HG02870 (cell line): Measurements from ENCODE around the gene HOXA2.

ENCODE experiments used
- ATAC-seq: cut with Tn5 transposase; IDR thresholded peaks from one replicate; pipeline ENCODE4 v1.9.1; 2021; ENCODE audit warnings: mild to moderate bottlenecking, moderate library complexity; ENCODE audit not compliant: unreplicated experiment

The HOXA2 gene

DNA sequence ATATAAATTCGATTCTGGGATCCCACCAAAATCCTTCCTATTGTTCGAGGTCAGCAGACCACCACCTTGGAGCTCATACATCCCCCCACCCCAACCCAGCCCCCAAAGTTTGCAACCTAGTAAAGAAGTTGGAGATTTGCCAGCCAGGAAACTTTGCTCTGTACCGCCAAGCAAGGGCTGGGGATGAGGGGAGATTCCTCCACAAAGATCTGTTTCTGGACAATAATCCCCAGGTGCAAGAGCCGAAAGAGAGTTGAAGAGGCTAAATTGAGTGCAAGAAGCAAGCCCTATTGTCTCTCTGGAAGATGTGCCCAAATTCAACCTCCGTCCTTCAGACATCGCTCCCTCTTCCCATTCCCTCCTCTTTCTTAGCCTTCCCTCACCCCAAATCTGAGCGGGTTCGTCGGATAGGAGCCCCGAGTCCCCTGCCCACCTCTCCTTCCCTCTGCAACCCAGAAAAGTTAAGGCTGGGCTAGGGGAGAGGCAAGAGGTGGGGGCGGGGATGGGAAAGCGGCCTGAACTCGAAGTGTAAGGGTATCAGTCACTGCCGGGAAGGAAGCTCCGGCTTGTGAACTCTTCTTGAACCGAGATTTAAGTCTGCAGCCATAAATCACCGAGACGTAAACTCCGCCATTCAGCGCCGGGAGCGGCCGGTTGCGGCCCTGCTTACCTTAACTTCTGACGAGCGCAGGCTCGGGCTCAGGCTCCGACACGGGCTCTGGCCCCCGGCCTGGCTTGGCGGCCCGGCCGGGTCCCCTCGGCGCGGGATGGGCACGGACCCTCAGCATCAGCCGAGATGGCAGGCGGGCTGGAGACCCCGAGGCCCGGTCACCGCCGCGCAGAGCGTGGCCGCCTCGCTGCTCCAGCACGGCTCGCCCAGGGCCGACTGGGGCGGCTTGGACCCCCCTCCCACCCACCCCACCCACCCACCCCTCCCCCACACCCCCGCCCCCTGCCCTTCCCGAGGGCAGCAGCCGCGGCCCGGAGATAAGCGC, 10.8 kb upstream of the HOXA2 start:
- ATAC-seq: no peak

DNA sequence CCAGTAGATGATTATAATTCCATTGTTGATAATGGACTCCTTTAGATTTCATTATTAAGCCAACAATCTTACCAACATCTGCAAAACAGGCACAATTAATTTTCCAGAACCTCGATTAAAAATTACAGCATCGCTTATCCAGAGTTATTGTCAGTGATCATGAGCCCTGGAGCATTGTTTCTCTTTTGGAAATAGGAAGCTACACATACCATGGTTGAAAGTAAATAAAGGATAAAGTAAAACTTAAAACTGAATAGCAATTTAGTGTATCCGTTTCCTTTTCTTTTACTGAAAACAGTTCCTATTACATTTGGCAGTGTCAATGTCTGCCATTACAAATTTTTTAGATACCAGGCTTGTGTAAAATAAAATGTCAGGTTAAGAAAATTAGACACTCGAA, 9.9 kb upstream of the HOXA2 start:
- ATAC-seq: no peak

DNA sequence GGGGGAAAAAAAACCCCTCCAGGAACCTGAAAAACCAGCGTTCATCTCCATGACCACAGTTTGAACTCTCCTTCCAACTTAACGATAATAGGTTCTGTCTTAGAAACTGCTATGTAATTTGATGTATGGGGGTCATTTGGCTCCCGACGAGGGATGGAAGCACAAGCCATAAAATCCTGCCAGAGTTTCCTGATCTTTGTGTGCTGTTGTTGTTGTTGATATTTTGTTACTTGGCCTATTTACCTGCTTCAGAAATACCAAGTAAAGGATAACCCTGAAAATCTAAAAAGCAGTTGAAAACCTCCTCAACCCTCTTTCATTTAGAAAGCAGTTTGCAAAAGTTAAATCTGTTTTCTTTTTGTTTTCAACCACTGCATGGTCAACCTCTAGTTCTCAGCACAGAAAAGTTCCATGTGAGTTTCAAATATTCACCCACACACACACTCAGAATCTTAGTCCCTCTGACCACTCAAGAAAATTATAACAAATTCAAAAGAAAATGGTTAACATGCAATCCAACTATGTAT, 9.3 kb upstream of the HOXA2 start:
- no peak for ATAC-seq

DNA sequence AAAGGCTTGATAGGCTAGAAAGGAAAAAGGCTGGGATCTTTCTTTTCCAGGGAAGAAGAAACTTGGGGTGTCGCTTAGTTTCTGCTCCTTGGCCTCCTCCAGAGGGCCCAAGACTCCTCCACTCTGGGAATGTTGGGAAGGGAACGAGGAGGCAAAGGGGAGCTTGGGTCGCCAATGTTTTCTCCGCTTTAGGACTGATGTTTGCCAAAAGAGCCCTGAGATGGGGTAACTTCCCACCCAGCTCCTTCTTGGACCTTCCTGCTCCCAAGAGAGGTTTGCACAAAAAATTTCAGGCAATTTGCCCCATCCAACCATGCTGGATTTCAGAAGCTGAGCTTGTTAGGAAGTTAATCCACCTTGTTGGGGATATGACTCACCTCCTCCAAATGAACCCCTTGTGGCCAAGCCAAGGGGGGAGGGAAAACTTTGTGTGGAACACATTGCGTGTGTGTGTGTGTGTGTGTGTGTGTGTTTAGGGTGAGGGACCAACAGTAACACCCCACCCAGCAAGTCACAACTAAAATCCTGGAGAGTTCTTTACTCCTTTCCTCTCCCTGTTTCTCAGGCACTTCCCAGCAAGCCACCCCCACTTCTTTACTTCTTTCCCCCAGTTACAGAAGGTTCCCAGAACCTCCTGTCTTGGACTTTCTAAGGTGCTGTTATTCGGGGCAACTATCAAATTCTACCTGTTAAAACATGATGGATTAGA, 8.7 kb upstream of the HOXA2 start:
- ATAC-seq: no peak

DNA sequence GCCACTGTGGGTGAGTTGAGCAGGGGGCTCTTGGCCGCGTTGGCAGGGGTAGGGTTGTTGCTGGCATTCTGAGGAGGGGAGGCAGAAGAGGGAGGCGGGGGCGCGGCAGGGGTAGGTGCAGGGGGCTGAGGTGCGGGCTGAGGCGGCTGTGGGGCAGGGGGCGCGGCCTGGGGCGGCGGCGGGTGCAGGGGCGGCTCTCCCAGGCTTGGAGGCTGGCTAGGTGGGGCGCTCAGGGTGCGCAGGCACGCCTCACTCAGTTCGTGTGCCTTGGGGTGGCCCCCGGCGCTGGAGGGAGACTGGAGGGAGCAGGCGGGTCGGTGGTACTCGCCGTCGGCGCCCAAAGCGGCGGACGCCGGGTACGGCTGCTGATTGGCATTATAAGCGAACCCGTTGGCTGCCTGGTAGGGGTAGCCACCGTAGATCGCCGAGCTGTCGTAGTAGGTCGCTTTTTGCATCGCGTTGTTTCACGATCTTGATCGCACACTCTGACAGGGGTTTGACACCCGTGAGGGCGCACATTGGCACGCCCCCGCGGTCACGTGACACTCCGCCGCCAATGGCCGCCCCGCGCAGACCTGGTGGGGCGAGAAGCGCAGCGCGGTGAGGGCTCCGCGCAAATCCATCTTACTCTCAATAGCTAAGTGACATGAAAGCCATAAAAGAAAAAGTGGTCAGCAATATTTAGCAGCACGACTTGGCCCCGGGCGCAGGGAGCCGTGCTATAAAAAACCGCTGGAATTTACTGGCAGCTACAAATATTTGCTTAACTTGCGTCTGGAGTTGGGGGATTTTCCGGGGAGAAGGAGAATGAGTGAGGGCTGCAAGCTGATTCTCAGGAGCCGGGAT, 7.9 kb upstream of the HOXA2 start:
- ATAC-seq: no peak

DNA sequence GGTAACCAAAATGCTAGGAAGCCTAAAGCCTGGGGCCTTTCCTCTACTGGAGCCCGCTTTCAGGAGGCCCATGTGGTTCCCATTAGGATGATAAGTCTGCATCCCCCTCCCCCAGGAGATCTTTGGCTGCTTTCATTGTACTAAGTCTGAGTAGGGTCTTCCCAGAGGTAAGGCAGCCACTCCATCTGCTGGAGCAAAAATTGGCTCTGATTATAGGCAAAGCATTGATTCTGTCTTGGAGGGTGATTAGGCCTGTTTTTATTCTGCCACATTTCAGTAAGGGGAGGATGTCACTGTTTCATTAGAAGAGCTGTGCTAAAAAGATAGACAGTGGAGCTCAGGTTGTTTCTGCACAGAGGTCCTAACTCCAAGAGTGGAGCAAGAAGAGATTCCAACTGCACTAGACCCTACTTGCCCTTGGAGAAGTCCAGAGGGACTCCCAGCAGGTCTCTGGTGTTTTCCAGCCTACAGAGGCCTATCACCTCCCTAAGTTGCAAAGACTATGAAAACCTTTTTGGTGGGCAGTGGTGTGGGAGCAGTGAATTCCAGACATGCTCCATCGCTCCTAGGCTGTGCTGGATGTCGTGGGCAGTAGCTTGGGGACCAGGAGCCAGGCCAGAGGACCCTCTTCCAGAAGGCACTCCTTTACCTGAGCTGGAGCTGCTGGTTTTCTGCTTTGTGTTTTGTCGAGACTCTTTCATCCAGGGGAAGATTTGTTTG, 7.1 kb upstream of the HOXA2 start:
- ATAC-seq: no peak

DNA sequence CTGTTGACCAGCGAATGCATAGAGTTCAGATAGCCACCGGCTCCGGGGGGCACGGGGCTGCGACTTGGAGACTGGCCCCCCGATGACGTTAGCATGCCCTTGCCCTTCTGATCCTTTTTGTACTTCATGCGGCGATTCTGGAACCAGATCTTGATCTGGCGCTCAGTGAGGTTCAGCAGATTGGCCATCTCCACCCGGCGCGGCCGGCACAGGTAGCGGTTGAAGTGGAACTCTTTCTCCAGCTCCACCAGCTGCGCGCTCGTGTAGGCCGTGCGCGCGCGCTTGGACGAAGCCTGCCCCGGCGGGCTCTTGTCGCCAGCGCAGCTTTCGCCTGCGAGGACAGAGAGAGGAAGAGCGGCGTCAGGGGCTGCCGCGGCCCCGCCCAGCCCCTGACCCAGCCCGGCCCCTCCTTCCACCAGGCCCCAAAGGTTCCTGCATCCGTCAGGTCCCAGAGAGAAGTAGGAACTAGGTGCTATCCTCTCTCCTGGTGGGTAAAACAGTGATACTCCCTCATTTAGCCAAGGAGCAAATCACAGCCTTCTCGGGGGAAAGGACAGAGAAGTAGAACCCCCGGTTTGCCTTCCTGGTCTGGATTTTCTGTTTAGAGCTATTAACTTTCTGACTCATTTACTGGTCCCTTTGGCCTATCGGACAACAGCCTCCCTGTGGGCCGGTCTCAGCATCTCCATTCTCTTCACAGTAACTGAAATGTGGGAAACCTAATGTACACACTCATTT, 6.1 kb upstream of the HOXA2 start:
- ATAC-seq: no peak

DNA sequence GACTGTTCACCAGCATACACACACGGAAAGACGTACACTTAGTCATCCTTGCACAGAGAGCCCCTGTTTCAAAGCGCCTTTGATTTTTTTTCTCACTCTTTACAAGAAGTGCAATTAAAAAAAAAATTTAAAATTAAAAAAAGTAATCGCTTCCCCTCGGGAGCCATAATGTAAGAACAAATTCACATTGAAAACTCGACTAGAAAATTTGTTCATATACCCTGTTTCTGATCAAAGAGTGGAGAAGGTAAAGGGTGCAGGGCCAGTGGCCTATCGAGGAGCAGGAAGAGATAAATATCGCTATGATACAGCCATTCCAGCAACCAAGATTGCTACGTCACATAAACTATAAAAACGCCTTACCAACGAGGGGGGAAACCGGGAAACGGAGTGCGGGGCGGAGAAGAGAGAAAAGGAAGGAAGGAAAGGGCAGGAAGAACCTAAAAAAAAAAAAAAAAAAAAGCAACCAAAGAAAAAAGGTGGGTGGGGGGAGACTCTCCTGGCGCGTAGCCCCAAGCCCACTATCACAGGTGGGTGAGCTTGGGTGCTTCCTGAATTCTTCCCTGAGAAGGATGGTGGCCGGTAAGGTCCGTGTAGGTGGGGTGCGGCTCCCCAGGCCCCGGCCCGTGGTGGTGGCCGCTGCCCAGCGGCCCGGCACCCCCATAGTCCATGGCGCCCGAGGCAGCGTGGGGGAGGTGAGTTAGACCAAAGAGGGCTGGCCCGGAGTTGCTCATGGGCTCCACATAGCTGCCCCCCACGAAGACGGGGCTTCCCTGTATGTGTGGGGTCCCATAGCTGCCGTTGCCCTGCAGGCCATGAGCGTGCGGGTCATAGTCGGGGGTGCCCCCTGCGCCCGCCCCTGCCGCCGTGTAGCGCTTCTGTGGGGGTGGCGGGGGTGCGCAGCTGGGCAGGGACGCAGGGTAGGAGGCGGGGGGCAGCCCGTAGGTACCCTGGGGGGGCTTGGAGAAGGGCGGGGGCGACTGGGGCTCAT, 5.2 kb upstream of the HOXA2 start:
- no peak for ATAC-seq

DNA sequence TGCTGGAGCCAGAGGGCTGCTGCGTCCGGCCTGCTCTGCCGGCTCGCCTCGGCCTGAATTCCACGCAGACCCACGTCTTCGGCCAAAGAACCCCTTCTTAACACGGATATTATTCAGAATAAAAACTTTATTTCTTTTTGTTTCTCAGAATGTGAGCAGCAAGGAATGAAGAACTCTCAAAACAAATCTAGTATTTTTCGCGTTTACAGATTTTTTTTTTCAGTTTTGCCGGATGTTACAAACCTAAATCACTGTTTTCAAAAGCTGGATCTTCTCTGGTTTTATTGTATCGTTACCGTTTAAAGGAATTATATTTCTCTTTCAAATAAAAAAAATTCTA, 4.4 kb upstream of the HOXA2 start:
- ATAC-seq: no peak

DNA sequence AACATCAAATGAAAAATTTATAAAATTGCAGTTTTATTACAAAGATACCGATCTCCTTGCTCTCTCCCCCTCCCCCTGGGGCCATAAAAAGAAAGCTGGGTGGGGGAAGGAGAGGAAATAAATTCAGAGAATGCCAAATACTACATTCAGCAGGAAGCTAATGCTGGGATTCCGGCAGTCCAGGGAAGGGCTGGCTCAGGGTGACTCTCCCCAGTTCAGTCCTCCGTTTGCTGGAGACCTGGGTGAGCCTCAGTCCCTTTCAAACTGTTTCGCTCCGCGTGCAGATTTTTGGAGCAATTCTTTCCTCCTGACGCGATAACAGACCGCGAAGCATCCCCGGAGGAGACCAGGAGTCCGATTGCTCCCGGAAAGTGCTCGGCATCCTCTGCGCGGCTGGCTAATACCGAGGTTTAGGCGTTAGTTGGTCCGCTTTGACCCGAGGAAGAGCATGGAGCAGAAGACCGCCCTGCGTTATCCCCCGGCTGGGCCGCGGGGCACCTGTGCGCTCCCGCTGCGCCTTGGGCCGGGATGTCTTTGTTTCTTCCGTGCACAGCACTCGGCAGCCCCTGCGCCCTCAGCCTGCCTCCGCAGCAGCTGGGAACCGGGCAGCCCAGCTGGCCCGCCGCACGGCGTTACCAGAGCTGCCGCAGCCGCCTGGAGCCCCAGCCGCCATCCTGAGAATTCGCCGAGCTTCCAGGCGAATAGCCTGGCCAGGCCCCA, 3.9 kb upstream of the HOXA2 start:
- ATAC-seq: no peak

DNA sequence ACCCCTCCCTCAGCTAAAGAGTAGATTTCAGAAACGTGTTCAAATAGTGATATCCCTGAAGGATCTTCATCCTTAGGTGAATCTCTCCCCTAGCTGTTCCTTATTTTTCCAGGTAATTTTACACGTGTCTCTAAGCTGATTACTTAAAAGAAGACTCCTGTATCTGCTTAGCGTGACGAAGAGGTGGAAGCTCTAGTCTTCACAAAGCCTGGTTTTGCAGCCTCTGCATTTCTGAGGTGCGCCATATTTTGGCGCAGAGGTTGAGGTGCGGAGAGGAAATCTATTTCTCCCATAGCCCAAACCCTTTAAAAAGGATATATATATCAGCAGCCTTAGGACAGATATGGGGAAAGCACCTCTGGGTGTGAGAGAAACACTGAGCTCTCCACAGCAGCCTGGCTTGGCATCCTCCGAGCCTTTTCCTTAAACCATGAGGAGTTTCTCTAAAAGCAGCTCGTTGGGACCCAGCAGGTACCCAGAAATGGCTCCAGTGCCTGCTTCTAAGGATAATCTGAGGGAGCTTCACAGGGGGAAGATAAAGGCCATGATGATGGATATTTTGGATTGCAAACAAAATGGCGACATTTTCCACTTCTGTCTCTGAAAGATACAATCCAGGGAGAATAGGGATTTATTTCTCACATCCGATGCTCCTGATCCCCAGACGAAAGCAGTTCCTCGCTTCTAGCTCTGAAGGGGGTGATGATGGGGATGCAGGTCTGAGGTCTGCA, 3.0 kb upstream of the HOXA2 start:
- ATAC-seq: no peak

DNA sequence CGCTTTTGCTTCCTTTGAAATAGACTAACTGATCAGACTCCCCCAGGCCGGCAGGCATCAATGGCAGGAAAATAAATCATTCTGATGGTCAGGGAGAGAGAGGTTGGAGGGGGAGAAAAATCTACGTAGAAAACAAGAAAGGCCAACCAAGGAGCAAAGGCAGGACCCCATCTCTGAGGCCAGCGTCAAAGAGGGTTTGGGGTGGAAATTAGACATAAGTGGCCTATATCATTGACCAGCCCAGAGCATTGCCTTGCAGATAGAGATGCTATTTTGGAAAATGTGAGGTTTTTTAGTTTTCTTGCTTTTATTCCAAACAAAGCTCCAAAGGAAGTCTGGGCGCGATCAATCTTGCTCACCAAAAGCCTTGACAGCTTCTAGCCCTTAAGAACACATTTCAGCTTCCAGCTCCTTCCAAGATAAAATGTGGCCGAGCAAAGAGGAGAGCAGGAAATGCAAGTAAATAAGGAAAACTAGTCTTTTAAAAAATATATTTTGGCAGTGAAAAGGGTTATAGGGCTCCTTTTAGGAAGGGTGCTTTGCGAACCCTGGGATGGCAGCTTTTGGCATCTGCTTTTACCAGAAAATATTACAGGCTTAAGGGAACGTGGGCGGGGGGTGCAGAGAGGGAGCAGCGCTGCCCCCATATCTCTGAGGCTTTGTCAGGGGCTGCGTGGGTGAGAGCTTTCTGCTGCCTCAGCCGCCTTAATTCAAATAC, 2.0 kb upstream of the HOXA2 start:
- ATAC-seq: no peak

DNA sequence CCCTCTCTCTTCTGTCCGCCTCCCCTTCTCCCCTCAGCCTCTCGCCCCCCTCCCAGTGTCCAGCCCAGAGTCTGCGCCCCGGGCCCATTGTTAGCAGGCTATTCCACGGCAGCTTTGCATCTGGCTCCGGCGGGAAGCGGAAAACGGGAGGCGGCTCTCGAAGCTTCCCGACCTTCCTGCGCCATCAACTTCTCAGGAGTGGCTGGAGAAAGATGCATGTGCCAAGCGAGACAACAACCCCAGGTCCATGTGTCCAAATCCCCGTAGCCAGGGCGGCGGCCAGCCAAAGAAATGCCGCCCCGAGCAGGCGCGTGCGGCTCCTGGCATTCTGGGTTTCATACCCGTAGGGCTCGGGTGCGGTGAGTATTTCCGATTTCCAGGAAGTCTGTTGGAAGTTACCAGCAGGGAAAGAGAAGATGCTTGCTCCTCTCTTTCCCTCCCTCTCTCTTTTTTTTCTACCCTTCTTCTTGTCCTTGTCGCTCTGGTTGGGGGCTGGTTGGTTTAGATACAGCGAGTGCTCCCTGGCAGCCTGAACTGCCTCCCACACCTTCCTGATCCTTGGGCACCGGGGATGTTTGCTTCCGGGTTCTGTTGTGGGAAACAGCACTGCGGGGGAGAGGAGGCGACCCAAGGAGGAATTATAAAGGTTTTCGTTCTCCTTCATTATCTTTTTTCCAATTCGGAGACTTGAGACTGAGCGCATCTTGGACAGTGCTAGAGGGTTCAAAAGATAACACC, 1.2 kb upstream of the HOXA2 start:
- ATAC-seq: no peak

DNA sequence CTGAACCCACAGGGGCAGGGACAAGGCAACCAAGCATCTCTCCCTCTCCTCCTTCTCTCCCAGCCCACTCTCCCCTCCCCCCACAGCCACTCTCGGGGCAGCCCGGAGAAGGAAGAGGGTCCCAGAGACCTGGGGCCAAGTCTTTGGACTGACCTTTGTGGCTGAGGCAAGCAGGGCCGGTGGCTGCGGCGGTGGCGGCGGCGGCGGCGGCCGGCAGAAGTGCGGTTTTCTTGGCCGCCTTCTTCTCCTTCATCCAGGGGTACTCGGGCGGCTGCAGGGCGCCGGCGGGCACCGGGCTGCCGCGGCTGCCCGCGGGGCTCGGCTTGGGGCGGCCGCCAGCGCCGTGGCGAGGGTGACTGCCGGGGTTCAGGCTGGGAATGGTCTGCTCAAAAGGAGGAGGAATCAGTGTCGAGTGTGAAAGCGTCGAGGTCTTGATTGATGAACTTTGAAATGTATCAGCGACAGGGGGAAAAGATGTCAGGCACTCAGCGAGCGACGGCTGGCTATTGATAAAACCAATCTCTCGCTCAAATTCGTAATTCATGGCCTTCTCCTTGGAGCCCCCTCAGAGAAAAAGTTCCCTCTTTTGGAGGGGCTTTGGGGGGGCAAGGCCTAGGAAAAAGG, 414 bp downstream of the HOXA2 start:
- no peak for ATAC-seq

DNA sequence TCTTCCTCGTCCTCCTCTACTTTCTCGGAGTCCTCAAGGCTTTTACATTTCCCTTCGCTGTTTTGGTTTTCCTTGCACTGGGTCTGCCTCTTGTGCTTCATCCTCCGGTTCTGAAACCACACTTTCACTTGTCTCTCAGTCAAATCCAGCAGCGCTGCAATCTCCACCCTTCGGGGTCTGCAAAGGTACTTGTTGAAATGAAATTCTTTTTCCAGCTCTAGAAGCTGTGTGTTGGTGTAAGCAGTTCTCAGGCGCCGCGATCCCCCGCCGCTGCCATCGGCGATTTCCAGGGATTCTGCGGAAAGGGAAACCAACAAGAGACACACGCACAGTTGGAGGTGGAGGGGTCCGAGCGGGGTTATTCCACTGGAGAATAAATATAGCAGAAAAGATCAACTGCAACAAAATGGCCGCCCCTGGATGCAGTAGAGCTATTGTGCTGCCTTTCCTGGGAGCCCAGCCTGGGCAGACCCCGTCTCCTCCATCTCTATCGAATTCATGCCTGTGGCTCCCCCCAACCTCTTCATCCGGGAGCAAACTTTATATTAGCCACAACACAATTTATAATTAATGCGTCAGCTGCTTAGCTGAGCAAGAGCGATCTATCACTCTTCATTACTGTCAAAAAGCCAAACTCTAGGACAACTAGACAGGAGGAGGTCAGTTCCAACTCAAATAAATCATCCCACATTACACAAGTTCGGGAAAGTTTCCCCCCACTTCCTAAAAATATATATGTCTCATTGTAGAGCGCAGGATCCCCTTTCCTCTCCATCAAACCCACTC, 1.1 kb downstream of the HOXA2 start:
- ATAC-seq: no peak
